Neural cell (in vitro differentiated cells): ENCODE data around the gene RPS16. TPM values are rescaled to one million over a fixed set of nuclear protein-coding genes. Genes with fewer than 3 reads are reported as not detected.

ENCODE experiments used
- H2AFZ ChIP-seq: fragments of 200-600, 300-800 bp; sonication (generic), shearing (Covaris generic); 2 replicates; pipeline ENCODE4 v1.6.0; 2014; ENCODE audit warnings: low read depth, mild to moderate bottlenecking, antibody characterized with exemption, low read length, moderate library complexity
- H3F3A ChIP-seq: fragments of 200-600 bp; shearing (Covaris generic); 2 replicates; pipeline ENCODE4 v1.6.1; 2016; ENCODE audit warnings: mild to moderate bottlenecking, moderate library complexity, mixed read lengths, antibody characterized with exemption, low read length; ENCODE audit not compliant: insufficient read depth, poor library complexity, severe bottlenecking
- H3K27ac ChIP-seq: fragments of 200-600, 300-800 bp; sonication (generic), shearing (Covaris generic); 2 replicates; pipeline ENCODE4 v1.5.1; 2014; ENCODE audit warnings: mild to moderate bottlenecking, low read length, moderate library complexity
- H3K27me3 ChIP-seq: fragments of 300-800, 200-600 bp; sonication (generic), shearing (Covaris generic); 2 replicates; pipeline ENCODE4 v1.6.0; 2014; ENCODE audit warnings: mild to moderate bottlenecking, low read depth, low read length, moderate library complexity; ENCODE audit not compliant: insufficient read depth
- H3K36me3 ChIP-seq: fragments of 300-800, 200-600 bp; sonication (generic), shearing (Covaris generic); 2 replicates; pipeline ENCODE4 v1.5.1; 2014; ENCODE audit warnings: mild to moderate bottlenecking, antibody characterized with exemption, low read length, moderate library complexity; ENCODE audit not compliant: insufficient read depth
- H3K4me2 ChIP-seq: fragments of 300-800, 200-600 bp; sonication (generic), shearing (Covaris generic); 2 replicates; pipeline ENCODE4 v1.6.0; 2014; ENCODE audit warnings: mild to moderate bottlenecking, low read length
- H3K4me3 ChIP-seq: fragments of 300-800, 200-600 bp; sonication (generic), shearing (Covaris generic); 2 replicates; pipeline ENCODE4 v1.5.1; 2014; ENCODE audit warnings: mild to moderate bottlenecking, low read length, moderate library complexity
- H3K79me2 ChIP-seq: fragments of 200-600 bp; shearing (Covaris generic); replicated peaks from 2 replicates; pipeline ENCODE4 v1.6.0; 2014; ENCODE audit warnings: mild to moderate bottlenecking, low read length, moderate library complexity; ENCODE audit not compliant: insufficient read depth
- H3K9ac ChIP-seq: fragments of 300-800, 200-600 bp; sonication (generic), shearing (Covaris generic); 2 replicates; pipeline ENCODE4 v1.6.1; 2016; ENCODE audit warnings: mild to moderate bottlenecking, low read length, mixed read lengths
- H3K9me2 ChIP-seq: fragments of 200-600 bp; shearing (Covaris generic); 2 replicates; pipeline ENCODE4 v1.6.1; 2016; ENCODE audit warnings: mild to moderate bottlenecking, low read length, mixed read lengths; ENCODE audit not compliant: insufficient read depth
- H3K9me3 ChIP-seq: fragments of 200-600, 300-800 bp; sonication (generic), shearing (Covaris generic); 2 replicates; pipeline ENCODE4 v1.6.1; 2016; ENCODE audit warnings: mild to moderate bottlenecking, mixed run types, low read length, moderate library complexity, mixed read lengths
- H4K20me1 ChIP-seq: fragments of 200-600 bp; shearing (Covaris generic); 2 replicates; pipeline ENCODE4 v1.6.1; 2016; ENCODE audit warnings: mild to moderate bottlenecking, mixed run types; ENCODE audit not compliant: insufficient read depth
- EP300 ChIP-seq: fragments of 450-650 bp; conservative IDR thresholded peaks from 2 replicates; pipeline ENCODE4 v1.6.1; 2014; ENCODE audit warnings: antibody characterized with exemption, mild to moderate bottlenecking, moderate library complexity; ENCODE audit not compliant: poor library complexity, severe bottlenecking
- EZH2 ChIP-seq: fragments of 200-600, 300-800 bp; shearing (Covaris generic), sonication (generic); IDR thresholded peaks from 2 replicates; pipeline ENCODE4 v1.6.1; 2014; ENCODE audit warnings: antibody characterized with exemption, low read length, borderline replicate concordance, mild to moderate bottlenecking; ENCODE audit not compliant: insufficient read depth, poor library complexity, severe bottlenecking
- MXI1 ChIP-seq: fragments of 450-650 bp; conservative IDR thresholded peaks from 2 replicates; pipeline ENCODE4 v1.6.1; 2014; ENCODE audit warnings: antibody characterized with exemption, mild to moderate bottlenecking; ENCODE audit not compliant: poor library complexity, severe bottlenecking
- POLR2AphosphoS5 ChIP-seq: IDR thresholded peaks from 2 replicates; pipeline ENCODE4 v1.6.1; 2012
- RAD21 ChIP-seq: fragments of 450-650 bp; conservative IDR thresholded peaks from 2 replicates; pipeline ENCODE4 v1.6.1; 2014; ENCODE audit warnings: antibody characterized with exemption, mild to moderate bottlenecking, moderate library complexity
- SMC3 ChIP-seq: fragments of 450-650 bp; conservative IDR thresholded peaks from 2 replicates; pipeline ENCODE4 v1.6.1; 2014; ENCODE audit warnings: antibody characterized with exemption, mild to moderate bottlenecking, moderate library complexity; ENCODE audit not compliant: poor library complexity
- TAF1 ChIP-seq: IDR thresholded peaks from 2 replicates; pipeline ENCODE4 v1.6.1; 2012; ENCODE audit warnings: low read depth
- polyA plus RNA-seq: library from polyadenylated mRNA; depleted of rRNA; stranded (reverse); fragments of >200 nt; gene quantifications from 2 replicates; pipeline ENCODE4 v1.2.3, GENCODE V29; 2014
- TF ChIP-seq, protein P1 (sequence below): IDR thresholded peaks from 2 replicates; pipeline ENCODE4 v1.6.1; 2012; ENCODE audit warnings: borderline replicate concordance
- TF ChIP-seq, protein P2 (sequence below): fragments of 450-650 bp; IDR thresholded peaks from 2 replicates; pipeline ENCODE4 v1.5.1; 2014; ENCODE audit warnings: antibody characterized with exemption, mild to moderate bottlenecking, moderate library complexity; ENCODE audit not compliant: poor library complexity, severe bottlenecking

Gene RPS16
- polyA plus RNA-seq, 1 donor from 2014 or later: 22.6 TPM

DNA sequence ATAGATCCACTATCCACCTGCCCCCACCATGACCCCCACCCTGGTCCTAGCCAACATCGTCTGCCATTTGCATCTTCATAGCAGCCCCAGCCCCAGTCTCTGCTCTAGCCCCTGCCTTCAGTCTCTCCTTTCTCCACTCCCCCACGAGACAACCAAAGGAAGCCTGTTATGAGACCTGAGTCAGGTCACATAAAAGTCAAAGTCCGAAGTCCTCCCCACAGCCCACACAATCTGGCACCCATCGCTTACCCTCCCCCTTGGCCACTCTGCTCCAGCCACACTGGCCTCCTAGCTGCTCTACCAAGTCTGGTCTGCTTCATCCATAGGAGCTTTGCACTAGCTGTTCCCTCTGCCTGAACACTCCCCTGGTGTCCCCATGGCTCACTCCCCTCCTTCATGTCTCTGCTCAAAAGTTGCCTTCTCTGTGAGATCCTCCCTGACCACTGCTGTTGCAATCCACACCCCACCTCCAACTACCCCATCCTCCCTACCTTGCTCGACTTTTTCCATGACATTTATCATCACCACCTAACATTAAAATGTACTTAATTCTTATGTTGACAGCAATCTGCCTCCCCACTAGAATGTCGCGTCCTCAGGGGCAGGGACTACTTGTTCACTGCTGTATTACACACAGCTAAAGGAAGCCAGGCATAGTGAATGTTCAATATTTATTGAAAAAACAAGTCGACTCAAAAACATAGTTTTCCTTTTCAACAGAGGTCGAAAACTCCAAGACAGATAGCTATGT, 24.5 kb downstream of the RPS16 start:
- H3K27me3 ChIP-seq: peaks cover 44% of the 10 kb centered on the region
- H2AFZ ChIP-seq: no peak overlapping the region
- H3K4me3 ChIP-seq: peak overlapping the region; percentile 89
- no peak for TF ChIP-seq TAF1
- H3K4me2 ChIP-seq: no peak overlapping the region
- H3K27ac ChIP-seq: peak overlapping the region; percentile 73
- H3K9me2 ChIP-seq: no peaks in the 10 kb centered on the region
- H3K9me3 ChIP-seq: no peaks in the 10 kb centered on the region
- no peaks in the 10 kb centered on the region for H3F3A ChIP-seq
- peaks cover 27% of the 10 kb centered on the region for H3K79me2 ChIP-seq
- H4K20me1 ChIP-seq: no peaks in the 10 kb centered on the region
- peak overlapping the region; percentile 55 for H3K9ac ChIP-seq
- no peaks in the 10 kb centered on the region for H3K36me3 ChIP-seq

GRCh38 chr19:39410831-39411080, 25.0 kb downstream of the RPS16 start:
- no peak overlapping the region for H3K4me2 ChIP-seq
- no peaks in the 10 kb centered on the region for H3K9me2 ChIP-seq
- H3K79me2 ChIP-seq: peaks cover 22% of the 10 kb centered on the region
- H3K9ac ChIP-seq: no peak overlapping the region
- TF ChIP-seq RAD21 (no peak), TAF1 (no peak), SMC3 (no peak), EZH2 (no peak)
- TF ChIP-seq, protein P1, sequence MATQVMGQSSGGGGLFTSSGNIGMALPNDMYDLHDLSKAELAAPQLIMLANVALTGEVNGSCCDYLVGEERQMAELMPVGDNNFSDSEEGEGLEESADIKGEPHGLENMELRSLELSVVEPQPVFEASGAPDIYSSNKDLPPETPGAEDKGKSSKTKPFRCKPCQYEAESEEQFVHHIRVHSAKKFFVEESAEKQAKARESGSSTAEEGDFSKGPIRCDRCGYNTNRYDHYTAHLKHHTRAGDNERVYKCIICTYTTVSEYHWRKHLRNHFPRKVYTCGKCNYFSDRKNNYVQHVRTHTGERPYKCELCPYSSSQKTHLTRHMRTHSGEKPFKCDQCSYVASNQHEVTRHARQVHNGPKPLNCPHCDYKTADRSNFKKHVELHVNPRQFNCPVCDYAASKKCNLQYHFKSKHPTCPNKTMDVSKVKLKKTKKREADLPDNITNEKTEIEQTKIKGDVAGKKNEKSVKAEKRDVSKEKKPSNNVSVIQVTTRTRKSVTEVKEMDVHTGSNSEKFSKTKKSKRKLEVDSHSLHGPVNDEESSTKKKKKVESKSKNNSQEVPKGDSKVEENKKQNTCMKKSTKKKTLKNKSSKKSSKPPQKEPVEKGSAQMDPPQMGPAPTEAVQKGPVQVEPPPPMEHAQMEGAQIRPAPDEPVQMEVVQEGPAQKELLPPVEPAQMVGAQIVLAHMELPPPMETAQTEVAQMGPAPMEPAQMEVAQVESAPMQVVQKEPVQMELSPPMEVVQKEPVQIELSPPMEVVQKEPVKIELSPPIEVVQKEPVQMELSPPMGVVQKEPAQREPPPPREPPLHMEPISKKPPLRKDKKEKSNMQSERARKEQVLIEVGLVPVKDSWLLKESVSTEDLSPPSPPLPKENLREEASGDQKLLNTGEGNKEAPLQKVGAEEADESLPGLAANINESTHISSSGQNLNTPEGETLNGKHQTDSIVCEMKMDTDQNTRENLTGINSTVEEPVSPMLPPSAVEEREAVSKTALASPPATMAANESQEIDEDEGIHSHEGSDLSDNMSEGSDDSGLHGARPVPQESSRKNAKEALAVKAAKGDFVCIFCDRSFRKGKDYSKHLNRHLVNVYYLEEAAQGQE: no peak
- H3K9me3 ChIP-seq: no peaks in the 10 kb centered on the region
- H4K20me1 ChIP-seq: no peaks in the 10 kb centered on the region
- H3K36me3 ChIP-seq: no peaks in the 10 kb centered on the region
- H3K27ac ChIP-seq: no peak overlapping the region
- no peak overlapping the region for H2AFZ ChIP-seq
- H3K4me3 ChIP-seq: no peak overlapping the region
- peaks cover 49% of the 10 kb centered on the region for H3K27me3 ChIP-seq
- no peaks in the 10 kb centered on the region for H3F3A ChIP-seq

DNA sequence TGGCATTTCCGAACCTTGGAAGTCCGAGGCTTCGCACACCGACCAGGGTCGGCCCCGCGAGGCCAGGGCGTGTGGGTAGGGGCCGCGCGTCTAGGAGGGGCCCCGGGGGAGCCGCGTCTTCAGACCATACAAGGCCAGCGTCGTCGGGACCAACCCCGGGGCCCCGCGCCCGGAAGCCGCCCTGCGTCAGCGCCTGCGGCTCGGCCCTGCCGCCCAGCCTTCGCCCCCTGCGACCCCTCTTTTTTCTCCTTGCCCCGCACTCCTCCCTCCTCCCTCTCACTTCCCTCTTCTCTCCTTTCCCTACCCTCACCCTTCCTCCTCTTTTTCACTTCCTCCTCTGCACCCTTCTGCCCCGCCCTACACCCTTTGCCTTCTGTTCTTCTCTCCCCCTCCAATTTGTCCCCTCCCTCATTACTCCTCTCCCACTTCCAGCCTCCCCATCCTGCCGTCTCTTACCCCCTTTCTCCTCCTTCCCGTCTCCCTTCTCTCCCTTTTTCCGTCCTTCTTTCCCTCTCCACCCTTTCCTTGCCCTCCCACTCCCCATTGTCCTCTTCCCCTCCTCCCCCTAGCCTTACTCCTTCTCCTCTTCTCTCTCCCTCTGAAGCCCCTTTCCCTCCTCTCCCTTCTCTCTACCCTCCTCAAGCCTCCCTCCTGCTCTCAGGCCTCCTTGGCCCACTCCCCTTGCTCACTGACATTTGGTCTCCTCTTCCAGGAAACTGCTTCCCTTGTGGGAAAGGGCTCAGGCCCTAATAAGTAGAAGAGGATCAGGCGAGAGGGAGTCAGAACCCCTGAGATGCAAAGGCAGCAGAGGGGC, 25.5 kb downstream of the RPS16 start:
- Histone ChIP-seq H3K9me3 (no peaks in the 10 kb centered on the region), H4K20me1 (no peaks in the 10 kb centered on the region), H3F3A (no peaks in the 10 kb centered on the region), H3K79me2 (peaks cover 18% of the 10 kb centered on the region), H3K4me3 (peak overlapping the region; percentile 67), H3K9ac (peak overlapping the region; percentile 52), H3K27me3 (peaks cover 52% of the 10 kb centered on the region), H3K36me3 (no peaks in the 10 kb centered on the region), H3K4me2 (no peak overlapping the region), H2AFZ (no peak overlapping the region), H3K27ac (no peak overlapping the region), H3K9me2 (no peaks in the 10 kb centered on the region)
- TF ChIP-seq, protein P2, sequence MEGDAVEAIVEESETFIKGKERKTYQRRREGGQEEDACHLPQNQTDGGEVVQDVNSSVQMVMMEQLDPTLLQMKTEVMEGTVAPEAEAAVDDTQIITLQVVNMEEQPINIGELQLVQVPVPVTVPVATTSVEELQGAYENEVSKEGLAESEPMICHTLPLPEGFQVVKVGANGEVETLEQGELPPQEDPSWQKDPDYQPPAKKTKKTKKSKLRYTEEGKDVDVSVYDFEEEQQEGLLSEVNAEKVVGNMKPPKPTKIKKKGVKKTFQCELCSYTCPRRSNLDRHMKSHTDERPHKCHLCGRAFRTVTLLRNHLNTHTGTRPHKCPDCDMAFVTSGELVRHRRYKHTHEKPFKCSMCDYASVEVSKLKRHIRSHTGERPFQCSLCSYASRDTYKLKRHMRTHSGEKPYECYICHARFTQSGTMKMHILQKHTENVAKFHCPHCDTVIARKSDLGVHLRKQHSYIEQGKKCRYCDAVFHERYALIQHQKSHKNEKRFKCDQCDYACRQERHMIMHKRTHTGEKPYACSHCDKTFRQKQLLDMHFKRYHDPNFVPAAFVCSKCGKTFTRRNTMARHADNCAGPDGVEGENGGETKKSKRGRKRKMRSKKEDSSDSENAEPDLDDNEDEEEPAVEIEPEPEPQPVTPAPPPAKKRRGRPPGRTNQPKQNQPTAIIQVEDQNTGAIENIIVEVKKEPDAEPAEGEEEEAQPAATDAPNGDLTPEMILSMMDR: no peak
- TF ChIP-seq RAD21 (no peak), SMC3 (no peak), EP300 (no peak), MXI1 (no peak), EZH2 (no peak), TAF1 (no peak), POLR2AphosphoS5 (no peak)
- TF ChIP-seq, protein P1: no peak
